AG10803 (cell line): Measurements from ENCODE around the gene RNF8.
A peak's percentile ranks its signal among the peaks of the same experiment; 100 is the strongest.
"Not testable (repeated sequence)": the region's sequence is repeated elsewhere in the genome, so short reads cannot be mapped to it uniquely, and the experiment has no call there.

Experiments
- DNase-seq: peaks from one replicate; pipeline ENCODE4 v3.0.0; 2010; ENCODE audit warnings: low read depth
- H3K4me3 ChIP-seq: 2 replicates; pipeline ENCODE4 v1.5.1; 2011; ENCODE audit warnings: mild to moderate bottlenecking, low read length, control low read depth
- CTCF ChIP-seq: conservative IDR thresholded peaks from 2 replicates; pipeline ENCODE4 v1.5.1; 2011; ENCODE audit warnings: mild to moderate bottlenecking, low read length, control low read depth, inconsistent platforms

Gene RNF8

GRCh38 chr6:37353761-37354525 is at the start of gene RNF8:
RNF8 (plus strand) TSS chr6:37353983; CDS start chr6:37354165, 182 bp downstream.
- TF ChIP-seq CTCF = no peak
- DNase-seq = peak; percentile 83
- peak within 1 kb of the TSS; percentile 82 for H3K4me3 ChIP-seq

- H3K4me3 ChIP-seq = no peak overlapping the region
- TF ChIP-seq CTCF = no peak
- no peak for DNase-seq
Measured at GRCh38 chr6:37304766-37305165, 49.0 kb upstream of the RNF8 start.

- no peak for DNase-seq
- no peak for TF ChIP-seq CTCF
Measured at GRCh38 chr6:37305841-37306425, 47.9 kb upstream of the RNF8 start.

GRCh38 chr6:37306624-37307222 is 47.1 kb upstream of the RNF8 start:
- no peak overlapping the region for H3K4me3 ChIP-seq
- no peak for DNase-seq
- TF ChIP-seq CTCF = no peak

More at GRCh38 chr6:37305841-37306425, 47.9 kb upstream of the RNF8 start:
- H3K4me3 ChIP-seq = no peak overlapping the region

- not testable (repeated sequence) for H3K4me3 ChIP-seq, DNase-seq
Measured at GRCh38 chr6:37307484-37307883, 46.3 kb upstream of the RNF8 start.

- no peak overlapping the region for H3K4me3 ChIP-seq
- peak; percentile 40 for DNase-seq
- TF ChIP-seq CTCF = no peak
Measured at GRCh38 chr6:37308069-37308815, 45.5 kb upstream of the RNF8 start.

GRCh38 chr6:37309046-37309445 is 44.7 kb upstream of the RNF8 start:
- no peak for TF ChIP-seq CTCF
- no peak overlapping the region for H3K4me3 ChIP-seq
- no peak for DNase-seq
